HG02759 (cell line): Measurements from ENCODE around the gene PRR29.
"Not testable (repeated sequence)": the region's sequence is repeated elsewhere in the genome, so short reads cannot be mapped to it uniquely, and the experiment has no call there.

Source experiments
- ATAC-seq: cut with Tn5 transposase; IDR thresholded peaks from one replicate; pipeline ENCODE4 v1.9.1; 2021; ENCODE audit warnings: mild to moderate bottlenecking, moderate library complexity; ENCODE audit not compliant: unreplicated experiment

PRR29 gene

GRCh38 chr17:64008830-64009229, 10.7 kb downstream of the PRR29 start:
- ATAC-seq, result no peak

- ATAC-seq, result no peak
Measured at GRCh38 chr17:64009571-64010402, 11.6 kb downstream of the PRR29 start.

- no peak for ATAC-seq
Measured at GRCh38 chr17:64015447-64015846, 17.3 kb downstream of the PRR29 start.

- ATAC-seq, result no peak
Measured at GRCh38 chr17:64016231-64016784, 18.2 kb downstream of the PRR29 start.

GRCh38 chr17:64016974-64017373, 18.8 kb downstream of the PRR29 start:
- no peak for ATAC-seq

- ATAC-seq, result no peak
Measured at GRCh38 chr17:64017381-64017980, 19.3 kb downstream of the PRR29 start.

GRCh38 chr17:64019551-64019961, 21.4 kb downstream of the PRR29 start:
- ATAC-seq, result not testable (repeated sequence)

GRCh38 chr17:64020056-64020766, 22.1 kb downstream of the PRR29 start, which contains the start of gene ICAM2:
Gene ICAM2, minus strand, starts transcription at chr17:64020633. Its CDS starts 13,942 bp downstream, at chr17:64006691.
- peak; percentile 75 for ATAC-seq

- ATAC-seq, result no peak
Measured at GRCh38 chr17:64022611-64023063, 24.5 kb downstream of the PRR29 start.

GRCh38 chr17:64024215-64024654, 26.1 kb downstream of the PRR29 start:
- ATAC-seq, result no peak

GRCh38 chr17:64024781-64025731, 26.9 kb downstream of the PRR29 start:
- ATAC-seq, result no peak

- ATAC-seq, result peak; percentile 77
Measured at GRCh38 chr17:64025732-64026294, 27.7 kb downstream of the PRR29 start.

GRCh38 chr17:64028874-64029464, 30.8 kb downstream of the PRR29 start:
- no peak for ATAC-seq

GRCh38 chr17:64032081-64032480, 33.9 kb downstream of the PRR29 start:
- ATAC-seq, result no peak

- no peak for ATAC-seq
Measured at GRCh38 chr17:64036198-64036922, 38.2 kb downstream of the PRR29 start.

- no peak for ATAC-seq
Measured at GRCh38 chr17:64037180-64037579, 39.0 kb downstream of the PRR29 start.

- ATAC-seq, result no peak
Measured at GRCh38 chr17:64037802-64038201, 39.7 kb downstream of the PRR29 start.

- ATAC-seq, result no peak
Measured at GRCh38 chr17:64038331-64039105, 40.4 kb downstream of the PRR29 start.
